Liver (tissue), 3 donors: ENCODE measurements around the gene ARID5A.

Experiments used
- EGR1 ChIP-seq, 2 donors: IDR thresholded peaks; 2 replicates each; pipeline ENCODE4 v1.6.1; 2016 to 2018; ENCODE audit warnings: antibody characterized with exemption in 2 of 2, low read depth in 2 of 2
- TF ChIP-seq, protein P1 (sequence below): IDR thresholded peaks from 2 replicates; pipeline ENCODE4 v1.6.1; 2016; ENCODE audit warnings: antibody characterized with exemption, mild to moderate bottlenecking
- TF ChIP-seq, protein P2 (sequence below): fragments of 150-350 bp; IDR thresholded peaks from 2 replicates; pipeline ENCODE4 v1.5.1; 2017; ENCODE audit warnings: improper control_type of control experiment, low read depth, low read length; ENCODE audit not compliant: missing input control
- donor health status: healthy.
- donor health status: healthy.

DNA sequence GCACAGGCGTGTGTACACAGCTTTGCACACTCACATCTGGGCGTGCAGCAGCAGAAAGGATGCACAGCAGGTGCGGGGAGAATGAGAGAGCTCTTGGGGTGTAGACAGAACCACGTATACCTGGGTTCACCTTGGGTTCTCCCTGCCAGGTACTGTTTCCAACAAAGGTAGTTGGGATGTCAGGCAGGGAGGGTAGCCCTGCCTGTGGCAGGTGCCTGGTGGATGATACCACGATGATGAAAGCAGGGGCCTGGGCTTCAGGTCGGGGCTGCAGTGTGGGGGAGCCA lies 6.5 kb upstream of the ARID5A start:
- TF ChIP-seq, protein P1, sequence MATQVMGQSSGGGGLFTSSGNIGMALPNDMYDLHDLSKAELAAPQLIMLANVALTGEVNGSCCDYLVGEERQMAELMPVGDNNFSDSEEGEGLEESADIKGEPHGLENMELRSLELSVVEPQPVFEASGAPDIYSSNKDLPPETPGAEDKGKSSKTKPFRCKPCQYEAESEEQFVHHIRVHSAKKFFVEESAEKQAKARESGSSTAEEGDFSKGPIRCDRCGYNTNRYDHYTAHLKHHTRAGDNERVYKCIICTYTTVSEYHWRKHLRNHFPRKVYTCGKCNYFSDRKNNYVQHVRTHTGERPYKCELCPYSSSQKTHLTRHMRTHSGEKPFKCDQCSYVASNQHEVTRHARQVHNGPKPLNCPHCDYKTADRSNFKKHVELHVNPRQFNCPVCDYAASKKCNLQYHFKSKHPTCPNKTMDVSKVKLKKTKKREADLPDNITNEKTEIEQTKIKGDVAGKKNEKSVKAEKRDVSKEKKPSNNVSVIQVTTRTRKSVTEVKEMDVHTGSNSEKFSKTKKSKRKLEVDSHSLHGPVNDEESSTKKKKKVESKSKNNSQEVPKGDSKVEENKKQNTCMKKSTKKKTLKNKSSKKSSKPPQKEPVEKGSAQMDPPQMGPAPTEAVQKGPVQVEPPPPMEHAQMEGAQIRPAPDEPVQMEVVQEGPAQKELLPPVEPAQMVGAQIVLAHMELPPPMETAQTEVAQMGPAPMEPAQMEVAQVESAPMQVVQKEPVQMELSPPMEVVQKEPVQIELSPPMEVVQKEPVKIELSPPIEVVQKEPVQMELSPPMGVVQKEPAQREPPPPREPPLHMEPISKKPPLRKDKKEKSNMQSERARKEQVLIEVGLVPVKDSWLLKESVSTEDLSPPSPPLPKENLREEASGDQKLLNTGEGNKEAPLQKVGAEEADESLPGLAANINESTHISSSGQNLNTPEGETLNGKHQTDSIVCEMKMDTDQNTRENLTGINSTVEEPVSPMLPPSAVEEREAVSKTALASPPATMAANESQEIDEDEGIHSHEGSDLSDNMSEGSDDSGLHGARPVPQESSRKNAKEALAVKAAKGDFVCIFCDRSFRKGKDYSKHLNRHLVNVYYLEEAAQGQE, result no peak
- TF ChIP-seq, protein P2, sequence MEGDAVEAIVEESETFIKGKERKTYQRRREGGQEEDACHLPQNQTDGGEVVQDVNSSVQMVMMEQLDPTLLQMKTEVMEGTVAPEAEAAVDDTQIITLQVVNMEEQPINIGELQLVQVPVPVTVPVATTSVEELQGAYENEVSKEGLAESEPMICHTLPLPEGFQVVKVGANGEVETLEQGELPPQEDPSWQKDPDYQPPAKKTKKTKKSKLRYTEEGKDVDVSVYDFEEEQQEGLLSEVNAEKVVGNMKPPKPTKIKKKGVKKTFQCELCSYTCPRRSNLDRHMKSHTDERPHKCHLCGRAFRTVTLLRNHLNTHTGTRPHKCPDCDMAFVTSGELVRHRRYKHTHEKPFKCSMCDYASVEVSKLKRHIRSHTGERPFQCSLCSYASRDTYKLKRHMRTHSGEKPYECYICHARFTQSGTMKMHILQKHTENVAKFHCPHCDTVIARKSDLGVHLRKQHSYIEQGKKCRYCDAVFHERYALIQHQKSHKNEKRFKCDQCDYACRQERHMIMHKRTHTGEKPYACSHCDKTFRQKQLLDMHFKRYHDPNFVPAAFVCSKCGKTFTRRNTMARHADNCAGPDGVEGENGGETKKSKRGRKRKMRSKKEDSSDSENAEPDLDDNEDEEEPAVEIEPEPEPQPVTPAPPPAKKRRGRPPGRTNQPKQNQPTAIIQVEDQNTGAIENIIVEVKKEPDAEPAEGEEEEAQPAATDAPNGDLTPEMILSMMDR, result no peak
- no peak for TF ChIP-seq EGR1 (IDR thresholded peaks at IDR 0.05; ENCODE audit: low read depth in 2 of 2)
